ENCODE measurements around the gene HOXA6. TPM values are rescaled to one million over a fixed set of nuclear protein-coding genes. Genes with fewer than 3 reads are reported as not detected.

The HOXA6 gene
- total RNA-seq, 1 donor from 2014 or later = not detected

DNA sequence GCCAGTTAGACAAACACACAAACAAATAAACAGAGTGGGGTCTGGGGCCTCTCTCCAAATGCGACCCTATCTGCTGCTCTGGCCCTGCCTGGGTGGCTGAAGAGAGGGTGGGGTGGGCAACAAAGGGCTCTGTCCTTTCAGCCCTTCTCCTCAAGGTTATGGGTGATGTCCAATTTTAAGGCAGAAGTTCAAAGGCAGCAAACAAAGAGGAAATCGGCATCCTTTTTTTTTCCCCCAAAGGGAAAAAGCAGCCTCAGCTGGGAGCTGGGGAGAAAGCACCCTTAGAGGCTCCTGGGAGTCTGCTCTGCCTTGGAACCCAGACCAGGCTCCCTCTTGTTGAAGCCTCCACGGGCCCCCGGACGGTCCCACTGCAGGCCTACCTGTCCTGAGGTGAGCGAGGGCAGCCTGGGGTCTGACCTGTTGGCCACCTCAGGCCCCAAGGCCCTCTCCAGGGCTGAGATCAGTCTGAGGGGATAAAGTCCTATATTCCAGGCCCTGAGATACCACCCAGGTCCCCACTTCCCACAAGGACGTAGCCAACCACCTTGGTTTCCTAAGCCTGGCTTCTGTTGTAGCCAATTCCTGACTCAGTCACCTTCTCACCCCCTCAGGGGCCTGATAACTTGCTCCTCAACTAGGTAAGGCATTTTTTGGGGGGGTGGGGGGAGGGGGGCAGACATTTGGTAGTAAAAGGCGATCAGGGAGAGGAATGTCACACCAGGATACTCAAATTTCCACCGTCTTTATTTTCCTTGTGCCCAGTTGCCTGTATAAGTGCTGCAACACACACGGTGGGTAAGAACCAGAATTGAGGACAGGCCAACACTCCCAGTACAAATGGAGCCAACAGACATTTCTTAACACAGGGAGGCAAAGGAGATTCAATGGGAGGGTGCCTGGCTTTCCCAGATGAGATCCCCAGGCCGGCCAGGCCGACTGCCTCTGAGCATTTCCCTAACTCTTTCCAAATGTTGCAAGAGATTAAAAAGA, 33.2 kb upstream of the HOXA6 start:
- Mint-ChIP-seq H3K4me1 (ENCODE audit: unreplicated experiment) (peaks cover 27% of the 10 kb centered on the region), H3K27ac (ENCODE audit: unreplicated experiment) (no peak overlapping the region), H3K9me3 (ENCODE audit: unreplicated experiment) (no peaks in the 10 kb centered on the region), H3K4me3 (ENCODE audit: unreplicated experiment) (no peak overlapping the region), H3K36me3 (ENCODE audit: low read depth, unreplicated experiment) (no peaks in the 10 kb centered on the region), H3K27me3 (ENCODE audit: unreplicated experiment) (peaks cover 46% of the 10 kb centered on the region)
- DNase-seq (ENCODE audit: low spot score) = no peak
- TF ChIP-seq, protein P1, sequence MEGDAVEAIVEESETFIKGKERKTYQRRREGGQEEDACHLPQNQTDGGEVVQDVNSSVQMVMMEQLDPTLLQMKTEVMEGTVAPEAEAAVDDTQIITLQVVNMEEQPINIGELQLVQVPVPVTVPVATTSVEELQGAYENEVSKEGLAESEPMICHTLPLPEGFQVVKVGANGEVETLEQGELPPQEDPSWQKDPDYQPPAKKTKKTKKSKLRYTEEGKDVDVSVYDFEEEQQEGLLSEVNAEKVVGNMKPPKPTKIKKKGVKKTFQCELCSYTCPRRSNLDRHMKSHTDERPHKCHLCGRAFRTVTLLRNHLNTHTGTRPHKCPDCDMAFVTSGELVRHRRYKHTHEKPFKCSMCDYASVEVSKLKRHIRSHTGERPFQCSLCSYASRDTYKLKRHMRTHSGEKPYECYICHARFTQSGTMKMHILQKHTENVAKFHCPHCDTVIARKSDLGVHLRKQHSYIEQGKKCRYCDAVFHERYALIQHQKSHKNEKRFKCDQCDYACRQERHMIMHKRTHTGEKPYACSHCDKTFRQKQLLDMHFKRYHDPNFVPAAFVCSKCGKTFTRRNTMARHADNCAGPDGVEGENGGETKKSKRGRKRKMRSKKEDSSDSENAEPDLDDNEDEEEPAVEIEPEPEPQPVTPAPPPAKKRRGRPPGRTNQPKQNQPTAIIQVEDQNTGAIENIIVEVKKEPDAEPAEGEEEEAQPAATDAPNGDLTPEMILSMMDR (IDR thresholded peaks at IDR 0.05; ENCODE audit: unreplicated experiment) = no peak

DNA sequence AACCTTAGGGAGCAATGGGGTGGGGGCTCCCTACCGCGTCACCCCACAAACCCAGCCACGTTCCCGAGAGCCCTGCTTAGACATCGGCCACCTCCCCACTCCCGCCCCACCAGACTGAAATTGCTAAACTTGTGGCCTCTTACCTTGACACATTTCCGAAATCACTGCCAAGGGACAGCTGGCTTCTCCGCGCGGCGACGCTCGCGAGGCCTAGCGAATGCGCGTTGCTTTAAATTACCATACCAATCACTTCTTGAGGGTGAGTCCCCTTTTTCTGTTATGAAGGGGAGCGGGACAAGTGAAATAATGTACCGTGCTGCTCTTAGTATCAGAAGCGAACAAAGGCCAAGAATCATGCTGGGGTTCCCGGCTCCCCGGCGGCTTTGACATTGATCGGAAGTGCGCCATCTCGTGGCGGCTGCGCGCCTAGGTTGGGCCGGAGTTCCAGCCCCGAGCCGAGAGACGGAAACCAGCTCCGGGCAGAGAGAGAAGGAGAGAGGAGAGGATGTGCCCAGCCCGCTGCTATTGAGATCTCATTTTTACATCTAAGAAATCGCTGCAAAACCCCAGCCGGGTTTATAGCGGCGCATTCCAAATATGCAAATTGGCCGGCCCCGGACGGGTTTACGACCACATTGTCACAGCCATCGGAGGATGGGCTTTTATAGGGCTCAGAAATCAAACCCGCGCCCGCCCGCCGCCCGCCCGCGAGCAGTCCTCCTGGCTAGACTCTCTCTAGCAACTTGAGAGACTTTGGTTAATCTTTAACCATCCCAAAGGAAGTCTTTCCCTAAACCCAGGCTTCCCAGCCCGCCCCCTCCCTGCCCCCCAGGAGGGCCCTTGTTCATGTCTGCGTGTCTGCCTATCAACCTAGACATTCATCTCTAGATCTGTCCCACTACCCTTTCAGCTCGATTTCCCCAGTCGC, 32.2 kb upstream of the HOXA6 start:
- H3K27ac Mint-ChIP-seq (ENCODE audit: unreplicated experiment) = no peak overlapping the region
- H3K4me3 Mint-ChIP-seq (ENCODE audit: unreplicated experiment) = no peak overlapping the region
- peaks cover 24% of the 10 kb centered on the region for H3K4me1 Mint-ChIP-seq (ENCODE audit: unreplicated experiment)
- DNase-seq (ENCODE audit: low spot score) = peak; percentile 80
- H3K36me3 Mint-ChIP-seq (ENCODE audit: low read depth, unreplicated experiment) = no peaks in the 10 kb centered on the region
- peaks cover 42% of the 10 kb centered on the region for H3K27me3 Mint-ChIP-seq (ENCODE audit: unreplicated experiment)
- TF ChIP-seq, protein P1 (IDR thresholded peaks at IDR 0.05; ENCODE audit: unreplicated experiment) = peak; percentile 92
- no peaks in the 10 kb centered on the region for H3K9me3 Mint-ChIP-seq (ENCODE audit: unreplicated experiment)

DNA sequence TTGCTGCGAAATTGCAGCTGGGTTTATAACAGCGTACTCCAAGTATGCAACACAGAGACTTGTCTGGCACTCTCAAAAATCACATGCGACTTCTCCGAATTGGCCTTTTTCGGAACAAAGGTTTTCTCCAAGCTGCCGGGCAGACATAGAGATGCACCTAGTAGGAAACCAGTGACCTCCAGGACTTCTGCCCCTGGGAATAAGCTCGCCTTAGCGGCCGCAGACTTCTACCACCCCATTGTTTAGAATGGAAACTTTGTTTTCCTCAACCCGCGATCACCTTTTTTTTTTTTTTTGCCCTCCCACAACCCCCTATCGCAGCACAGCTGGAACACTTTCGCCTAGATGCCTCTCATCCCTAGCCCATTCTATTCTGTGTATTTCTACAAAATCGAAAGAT, 31.5 kb upstream of the HOXA6 start:
- H3K27ac Mint-ChIP-seq (ENCODE audit: unreplicated experiment) = no peak overlapping the region
- H3K9me3 Mint-ChIP-seq (ENCODE audit: unreplicated experiment) = no peaks in the 10 kb centered on the region
- peaks cover 42% of the 10 kb centered on the region for H3K27me3 Mint-ChIP-seq (ENCODE audit: unreplicated experiment)
- no peaks in the 10 kb centered on the region for H3K36me3 Mint-ChIP-seq (ENCODE audit: low read depth, unreplicated experiment)
- no peak for DNase-seq (ENCODE audit: low spot score)
- peaks cover 23% of the 10 kb centered on the region for H3K4me1 Mint-ChIP-seq (ENCODE audit: unreplicated experiment)
- TF ChIP-seq, protein P1 (IDR thresholded peaks at IDR 0.05; ENCODE audit: unreplicated experiment) = no peak
- no peak overlapping the region for H3K4me3 Mint-ChIP-seq (ENCODE audit: unreplicated experiment)

DNA sequence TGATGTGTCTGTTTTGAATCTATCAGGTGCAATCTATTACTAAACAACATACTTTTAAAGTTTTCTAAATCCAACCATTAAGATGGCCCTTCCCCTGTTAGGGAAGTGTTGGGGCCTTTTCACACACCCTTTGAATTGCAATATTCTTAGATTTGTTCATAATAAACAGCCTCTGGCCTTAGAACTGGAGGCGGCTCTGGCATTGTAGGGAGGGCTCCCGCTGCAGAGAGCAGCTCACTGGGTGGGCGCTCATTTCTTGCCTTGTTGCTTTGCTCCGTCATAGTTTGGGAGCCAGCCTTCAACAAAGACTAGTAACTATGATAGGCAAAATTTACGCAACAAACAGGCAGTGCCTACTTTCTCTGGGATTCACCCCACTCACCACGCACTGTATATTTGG, 30.8 kb upstream of the HOXA6 start:
- TF ChIP-seq, protein P1 (IDR thresholded peaks at IDR 0.05; ENCODE audit: unreplicated experiment) = no peak
- no peak overlapping the region for H3K4me3 Mint-ChIP-seq (ENCODE audit: unreplicated experiment)
- no peaks in the 10 kb centered on the region for H3K36me3 Mint-ChIP-seq (ENCODE audit: low read depth, unreplicated experiment)
- peaks cover 42% of the 10 kb centered on the region for H3K27me3 Mint-ChIP-seq (ENCODE audit: unreplicated experiment)
- no peaks in the 10 kb centered on the region for H3K9me3 Mint-ChIP-seq (ENCODE audit: unreplicated experiment)
- DNase-seq (ENCODE audit: low spot score) = no peak
- peaks cover 18% of the 10 kb centered on the region for H3K4me1 Mint-ChIP-seq (ENCODE audit: unreplicated experiment)
- no peak overlapping the region for H3K27ac Mint-ChIP-seq (ENCODE audit: unreplicated experiment)

Data from endothelial cell (in vitro differentiated cells).